SIG-M5 treated with dmso at 0.1 percent for 504 hours (cell line): ENCODE data around the gene PPP2R5D.
"Not testable (repeated sequence)": the region's sequence is repeated elsewhere in the genome, so short reads cannot be mapped to it uniquely, and the experiment has no call there.

Source experiments
- DNase-seq: peaks from one replicate; lab custom pipeline; 2025; ENCODE audit not compliant: unreplicated experiment; lab: John Stamatoyannopoulos, UW

The PPP2R5D gene

DNA sequence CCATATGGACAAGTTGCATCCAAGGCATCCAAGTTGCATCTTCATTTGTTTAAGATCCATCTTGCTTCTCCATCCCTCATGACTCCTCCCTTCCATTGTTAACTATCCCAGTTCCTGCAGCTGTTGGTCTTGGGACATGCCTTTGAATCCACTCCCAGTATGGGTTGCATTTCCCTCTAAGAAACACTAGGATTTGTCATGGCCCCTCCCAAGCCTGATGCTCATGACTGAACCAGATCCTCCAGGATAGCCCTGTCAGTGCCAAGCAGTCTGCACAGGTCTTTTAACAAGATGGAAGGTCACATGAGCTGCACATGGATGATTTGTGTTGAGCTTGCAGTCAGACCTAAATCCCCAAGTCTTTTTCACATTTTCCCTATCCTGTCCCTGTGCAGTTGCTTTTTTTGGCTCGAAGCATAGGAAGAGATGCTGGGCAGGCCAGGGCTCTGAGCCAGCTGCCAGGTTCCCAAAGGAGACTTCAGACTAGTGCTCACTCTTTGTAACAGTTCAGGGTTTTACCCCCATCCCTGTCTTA, 4.2 kb downstream of the PPP2R5D start:
- DNase-seq, result no peak

DNA sequence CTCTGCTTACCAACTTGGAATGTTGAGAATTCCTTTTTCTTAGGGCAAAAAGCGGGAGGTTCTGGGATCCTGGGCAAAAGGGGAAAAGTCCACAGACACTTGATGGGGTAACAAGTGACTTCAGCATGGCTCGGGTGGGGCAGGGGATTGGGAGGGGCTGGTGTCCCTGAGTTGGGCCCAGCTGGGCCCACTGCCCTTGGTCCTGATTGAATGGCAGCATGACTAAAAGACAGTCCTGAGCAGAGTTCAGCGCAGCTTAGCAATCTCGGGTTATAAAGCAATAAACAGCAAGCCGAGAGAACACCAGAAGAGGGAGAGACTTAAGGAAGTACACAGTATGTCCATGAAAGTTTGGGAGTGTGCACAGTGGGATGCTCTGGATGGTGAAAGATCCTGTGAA, 5.6 kb downstream of the PPP2R5D start:
- no peak for DNase-seq

GRCh38 chr6:42993445-42993844, 9.1 kb downstream of the PPP2R5D start:
- DNase-seq, result no peak

- DNase-seq, result no peak
Observed at GRCh38 chr6:42996513-42996912, 12.1 kb downstream of the PPP2R5D start.

DNA sequence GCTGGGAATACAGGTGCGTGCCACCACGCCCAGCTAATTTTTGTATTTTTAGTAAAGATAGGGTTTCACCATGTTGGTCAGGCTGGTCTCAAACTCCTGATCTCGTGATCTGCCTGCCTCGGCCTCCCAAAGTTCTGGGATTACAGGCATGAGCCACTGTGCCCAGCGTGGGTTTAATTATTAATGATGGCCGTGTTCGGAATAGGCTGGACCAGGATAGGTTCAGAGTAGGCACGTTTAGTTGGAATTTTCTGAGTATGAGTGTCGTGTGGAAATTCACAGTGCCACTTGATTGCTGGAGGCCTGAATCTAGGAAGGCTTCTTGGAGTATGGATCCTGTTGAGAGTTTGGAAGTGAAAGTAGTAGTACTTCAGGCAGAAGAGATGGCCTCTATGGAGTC, 13.8 kb downstream of the PPP2R5D start:
- not testable (repeated sequence) for DNase-seq

- no peak for DNase-seq
Observed at GRCh38 chr6:43001843-43002242, 17.5 kb downstream of the PPP2R5D start.

GRCh38 chr6:43005844-43006243, 21.5 kb downstream of the PPP2R5D start:
- DNase-seq, result no peak

DNA sequence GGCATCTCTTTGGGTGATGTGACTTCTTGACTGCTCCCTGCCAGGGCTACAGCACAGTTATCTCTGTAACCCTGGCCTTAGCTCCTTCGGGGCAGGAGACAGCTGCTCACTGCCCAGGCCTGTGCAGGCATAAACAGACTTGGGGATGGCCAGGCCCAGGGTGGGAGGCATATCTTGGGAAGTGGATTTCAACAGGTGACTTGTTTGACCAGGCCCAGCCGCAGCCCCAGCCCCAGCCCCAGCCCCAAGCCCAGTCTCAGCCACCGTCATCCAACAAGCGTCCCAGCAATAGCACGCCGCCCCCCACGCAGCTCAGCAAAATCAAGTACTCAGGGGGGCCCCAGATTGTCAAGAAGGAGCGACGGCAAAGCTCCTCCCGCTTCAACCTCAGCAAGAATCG, 21.9 kb downstream of the PPP2R5D start:
- DNase-seq, result no peak

DNA sequence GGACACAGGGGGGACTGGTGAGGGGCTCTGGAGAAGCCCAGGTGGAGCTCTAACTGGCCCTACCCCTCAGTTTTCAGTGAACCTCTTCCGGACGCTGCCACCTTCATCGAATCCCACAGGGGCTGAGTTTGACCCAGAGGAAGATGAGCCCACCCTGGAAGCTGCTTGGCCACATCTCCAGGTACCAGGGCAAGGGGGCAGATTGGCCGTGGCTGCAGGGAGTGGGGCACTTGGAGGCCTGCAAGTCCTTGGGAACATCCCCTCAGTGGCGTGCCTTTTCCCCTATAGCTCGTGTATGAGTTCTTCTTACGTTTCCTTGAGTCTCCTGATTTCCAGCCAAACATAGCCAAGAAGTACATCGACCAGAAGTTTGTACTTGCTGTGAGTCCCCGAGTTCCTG, 22.8 kb downstream of the PPP2R5D start:
- no peak for DNase-seq

DNA sequence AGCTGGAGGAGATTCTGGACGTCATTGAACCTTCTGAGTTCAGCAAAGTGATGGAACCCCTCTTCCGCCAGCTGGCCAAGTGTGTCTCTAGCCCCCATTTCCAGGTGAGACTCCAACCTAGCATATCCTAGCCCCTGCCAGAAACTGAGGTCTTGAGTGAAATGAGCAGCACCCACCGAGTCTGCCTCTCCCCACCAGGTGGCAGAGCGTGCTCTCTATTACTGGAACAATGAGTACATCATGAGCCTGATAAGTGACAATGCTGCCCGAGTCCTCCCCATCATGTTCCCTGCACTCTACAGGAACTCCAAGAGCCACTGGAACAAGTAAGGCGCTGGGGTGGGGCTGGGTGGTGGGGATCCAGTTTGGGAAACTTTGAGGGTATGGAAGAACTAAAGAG, 24.8 kb downstream of the PPP2R5D start:
- DNase-seq, result no peak

GRCh38 chr6:43011207-43011606, 26.8 kb downstream of the PPP2R5D start:
- DNase-seq, result no peak

- DNase-seq, result no peak
Observed at GRCh38 chr6:43012364-43012763, 28.0 kb downstream of the PPP2R5D start.

GRCh38 chr6:43013097-43013842, 28.9 kb downstream of the PPP2R5D start:
- DNase-seq, result peak; percentile 41

DNA sequence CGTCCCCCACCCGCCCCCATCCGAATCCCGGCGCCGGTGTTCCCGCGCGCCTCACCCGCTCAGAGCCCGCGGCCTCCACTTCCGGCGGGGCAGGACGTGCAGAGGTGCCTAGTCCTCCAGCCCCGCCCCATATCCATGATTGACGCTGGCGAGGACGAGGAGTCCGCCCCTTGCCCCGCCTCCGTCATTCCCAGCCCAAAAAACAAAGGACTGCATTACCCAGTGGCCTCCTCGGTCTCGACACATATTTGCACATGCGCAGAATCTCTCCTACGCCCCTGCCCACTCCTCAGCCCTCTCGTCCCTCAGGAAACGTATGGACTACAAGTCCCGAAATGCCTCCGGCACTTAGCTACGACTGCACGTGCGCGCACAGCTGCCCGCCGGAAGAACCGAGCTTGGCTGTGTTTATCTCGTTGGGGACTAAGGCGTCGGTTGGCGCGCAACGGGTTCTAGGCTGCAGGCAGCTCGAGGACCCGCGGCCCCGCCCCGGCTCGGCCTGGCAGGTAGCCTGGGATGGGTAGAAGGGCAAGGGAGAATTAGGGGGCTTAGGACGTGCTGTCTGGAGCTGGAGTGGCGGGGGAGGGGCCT, 29.6 kb downstream of the PPP2R5D start, which contains the start of the genes KLHDC3 and MEA1:
Gene KLHDC3 (plus strand): TSS at position 407 of the 591 bp plus-strand sequence. CDS start 2,944 bp downstream, outside the sequence.
Gene MEA1 (minus strand): TSS at position 104 of the 591 bp plus-strand sequence. CDS start 133 bp downstream, outside the sequence.
- DNase-seq, result peak; percentile 99

- no peak for DNase-seq
Observed at GRCh38 chr6:43014434-43014909, 30.1 kb downstream of the PPP2R5D start.

- no peak for DNase-seq
Observed at GRCh38 chr6:43016176-43016942, 32.0 kb downstream of the PPP2R5D start.

GRCh38 chr6:43016943-43017334, 32.6 kb downstream of the PPP2R5D start:
- DNase-seq, result no peak

GRCh38 chr6:43019152-43019551, 34.8 kb downstream of the PPP2R5D start:
- no peak for DNase-seq

DNA sequence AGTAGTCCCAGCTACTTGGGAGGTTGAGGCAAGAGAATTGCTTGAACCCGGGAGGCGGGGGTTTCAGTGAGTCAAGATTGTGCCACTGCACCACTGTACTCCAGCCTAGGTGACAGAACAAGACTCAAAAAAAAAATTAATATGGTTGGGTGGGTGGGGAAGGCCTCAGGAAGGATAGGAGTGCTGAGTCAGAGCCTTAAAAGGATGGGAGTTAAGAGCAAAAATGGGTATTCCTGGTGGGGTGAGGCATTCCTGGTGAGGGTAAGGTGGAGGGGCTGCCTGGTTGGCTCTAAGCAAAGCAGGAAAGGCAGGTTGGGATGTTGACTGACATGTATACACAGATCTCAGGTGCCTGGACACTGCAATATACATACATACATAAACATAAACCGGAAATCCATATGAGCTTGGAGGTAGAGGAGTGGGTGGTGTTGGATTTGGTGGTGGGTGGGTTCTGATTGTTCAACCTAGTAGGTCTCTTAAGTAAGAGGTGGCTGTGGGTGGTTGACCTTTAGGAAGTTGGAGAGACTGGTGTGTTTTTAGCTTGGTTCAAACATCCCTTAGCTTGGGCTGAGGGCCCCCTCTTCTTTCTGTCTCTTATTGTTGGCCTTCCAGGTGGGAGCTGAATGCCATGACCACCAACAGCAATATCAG, 35.8 kb downstream of the PPP2R5D start:
- no peak for DNase-seq

GRCh38 chr6:43020847-43021246, 36.5 kb downstream of the PPP2R5D start:
- DNase-seq, result no peak
